ENCODE results near the gene TEDC2.

DNA sequence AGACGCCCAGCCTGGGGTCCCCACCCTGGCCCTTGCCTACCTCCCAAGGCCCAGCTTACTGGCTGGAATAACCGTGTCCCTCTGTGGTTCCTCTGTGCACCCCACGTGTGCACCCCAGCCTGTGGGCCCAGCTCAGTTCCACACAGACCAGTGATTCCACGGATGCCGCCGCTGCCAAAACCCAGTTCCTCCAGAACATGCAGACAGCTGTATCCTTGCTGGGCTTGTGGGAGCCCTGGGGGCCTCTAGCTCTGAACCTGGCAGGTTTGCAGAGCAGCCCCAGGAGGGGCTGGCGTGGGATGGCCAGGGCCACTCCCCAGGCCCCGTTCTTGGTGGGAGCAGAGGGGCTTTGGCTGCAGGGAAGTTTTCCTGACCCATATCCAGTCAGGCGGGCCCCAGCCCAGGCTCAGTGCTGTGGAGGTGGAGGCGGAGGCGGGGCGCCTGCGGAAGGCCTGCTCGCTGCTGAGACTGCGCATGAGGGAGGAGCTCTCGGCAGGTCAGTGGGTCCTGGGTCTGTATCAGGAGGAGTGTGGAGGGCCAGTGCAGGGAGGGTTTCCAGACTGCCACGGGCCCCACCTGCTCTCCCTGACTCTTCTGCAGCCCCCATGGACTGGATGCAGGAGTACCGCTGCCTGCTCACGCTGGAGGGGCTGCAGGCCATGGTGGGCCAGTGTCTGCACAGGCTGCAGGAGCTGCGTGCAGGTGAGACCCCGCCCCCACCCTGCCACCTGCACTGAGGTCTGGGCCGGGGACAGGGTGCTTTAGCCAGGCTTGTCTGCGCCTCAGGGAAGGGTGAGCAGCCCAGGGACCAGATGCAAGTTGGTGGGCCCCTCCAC, 2.3 kb downstream of the TEDC2 start:
- TF ChIP-seq ZNF274 (IDR thresholded peaks at IDR 0.05; ENCODE audit: low read depth, low read length) = no peak
- TF ChIP-seq SUZ12 (IDR thresholded peaks at IDR 0.05; ENCODE audit: extremely low read depth, insufficient read depth, insufficient read length) = no peak
- TF ChIP-seq YY1 (IDR thresholded peaks at IDR 0.05; ENCODE audit: insufficient read depth, insufficient read length) = no peak
